ENCODE results near the gene EPS8L2.
"Not testable (repeated sequence)": the region's sequence is repeated elsewhere in the genome, so short reads cannot be mapped to it uniquely, and the experiment has no call there.

Gene EPS8L2

GRCh38 chr11:689625-690024 is 16.4 kb upstream of the EPS8L2 start:
- DNase-seq: no peak

- not testable (repeated sequence) for DNase-seq
Observed at GRCh38 chr11:690244-690643, 15.8 kb upstream of the EPS8L2 start.

GRCh38 chr11:690738-691633 is 15.0 kb upstream of the EPS8L2 start:
- peak in 3 of 56 donors; percentile 27 to 45 (median 27) for DNase-seq

- DNase-seq: no peak
Observed at GRCh38 chr11:691710-692590, 14.1 kb upstream of the EPS8L2 start.

GRCh38 chr11:692824-693414 is 13.1 kb upstream of the EPS8L2 start:
- no peak for DNase-seq

GRCh38 chr11:693415-693831 is 12.6 kb upstream of the EPS8L2 start:
- no peak for DNase-seq

DNA sequence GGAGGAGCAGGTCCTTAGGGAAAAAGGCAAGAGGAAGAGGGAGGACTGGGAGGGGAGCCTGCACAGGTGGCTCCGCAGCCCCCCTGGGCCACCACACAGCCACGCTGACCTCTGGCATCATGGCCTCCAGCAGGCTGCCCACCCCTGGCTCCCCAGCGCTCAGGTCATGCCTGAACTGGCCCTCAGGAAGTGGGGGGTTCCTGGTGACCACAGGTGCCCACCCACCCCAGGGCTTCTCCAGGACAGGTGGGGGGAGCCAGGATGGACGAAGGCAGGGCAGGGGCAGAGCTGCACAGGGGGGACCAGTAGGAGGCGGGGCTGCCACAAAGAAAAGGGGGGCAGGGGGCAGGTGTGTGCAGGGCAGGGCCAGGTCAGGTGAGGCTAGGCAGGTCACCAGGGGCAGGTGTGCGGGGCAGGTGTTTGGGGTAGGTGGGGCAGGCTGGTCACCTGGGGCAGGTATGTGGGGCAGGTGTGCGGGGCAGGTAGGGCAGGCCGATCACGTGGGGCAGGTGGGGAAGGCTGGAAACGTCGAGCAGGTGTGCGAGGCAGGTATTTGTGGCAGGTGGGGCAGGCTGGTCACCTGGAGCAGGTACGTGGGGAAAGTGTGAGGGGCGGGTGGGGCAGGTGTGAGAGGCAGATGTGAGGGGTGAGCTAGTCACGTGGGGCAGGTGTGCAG is 12.0 kb upstream of the EPS8L2 start:
- peak in 1 of 56 donors; percentile 22 for DNase-seq

- DNase-seq: peak in 55 of 56 donors; percentile 58 to 99 (median 94)
Observed at GRCh38 chr11:694563-695287, 11.3 kb upstream of the EPS8L2 start, which contains the start of gene DEAF1. Gene DEAF1 (minus strand): TSS chr11:695222. CDS start chr11:695047, 175 bp downstream.

GRCh38 chr11:695288-695537 is 10.8 kb upstream of the EPS8L2 start:
- DNase-seq: peak in 1 of 56 donors; percentile 100

GRCh38 chr11:695538-696248 is 10.3 kb upstream of the EPS8L2 start, which contains the start of gene TMEM80:
Gene TMEM80 (plus strand): TSS chr11:695816. CDS start chr11:695828, 12 bp downstream.
- DNase-seq: peak; percentile 22 to 100 (median 95)

DNA sequence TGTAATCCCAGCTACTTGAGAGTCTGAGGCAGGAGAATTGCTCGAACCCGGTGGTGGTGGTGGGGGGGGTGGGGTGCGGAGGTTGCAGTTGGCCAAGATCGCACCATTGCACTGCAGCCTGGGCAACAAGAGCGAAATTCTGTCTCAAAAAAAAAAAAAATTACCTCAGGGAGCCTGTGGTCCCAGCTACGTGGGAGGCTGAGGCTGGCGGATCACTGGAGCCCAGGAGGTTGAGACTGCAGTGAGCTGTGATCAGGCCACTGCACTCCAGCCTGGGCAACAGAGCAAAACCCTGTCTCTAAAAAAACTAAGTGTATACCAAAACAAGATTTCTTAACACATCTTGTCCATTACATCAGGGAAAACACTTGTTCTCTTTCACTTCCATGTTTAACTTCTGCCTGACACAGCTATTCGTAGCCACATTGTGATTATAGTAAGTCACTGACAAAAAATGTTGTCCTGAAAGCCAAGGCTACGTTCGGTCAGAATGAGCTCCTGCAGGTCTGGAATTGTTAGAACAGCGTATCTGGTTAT is 9.0 kb upstream of the EPS8L2 start:
- DNase-seq: no peak

- DNase-seq: no peak
Observed at GRCh38 chr11:697811-698311, 8.2 kb upstream of the EPS8L2 start.

- no peak for DNase-seq
Observed at GRCh38 chr11:698493-699115, 7.4 kb upstream of the EPS8L2 start.

DNA sequence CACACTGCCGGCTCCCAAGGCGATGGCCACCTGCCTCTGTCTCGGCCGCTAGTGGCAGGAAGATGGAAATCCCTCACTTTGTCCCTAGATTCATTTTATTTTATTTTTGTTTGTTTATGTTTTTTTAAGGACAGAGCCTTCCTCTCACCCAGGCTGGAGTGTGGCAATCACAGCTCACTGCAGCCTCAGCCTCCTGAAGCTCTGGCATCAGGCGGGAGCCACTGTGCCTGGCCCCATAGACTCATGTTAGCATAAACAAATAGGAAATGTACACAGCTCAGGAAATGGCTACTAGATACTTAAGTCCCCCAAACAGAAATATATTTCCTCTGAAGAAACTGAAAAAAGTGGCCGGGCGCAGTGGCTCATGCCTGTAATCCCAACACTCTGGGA is 6.9 kb upstream of the EPS8L2 start:
- no peak for DNase-seq

GRCh38 chr11:699753-700152 is 6.3 kb upstream of the EPS8L2 start:
- no peak for DNase-seq

- DNase-seq: no peak
Observed at GRCh38 chr11:701741-702461, 4.1 kb upstream of the EPS8L2 start.

DNA sequence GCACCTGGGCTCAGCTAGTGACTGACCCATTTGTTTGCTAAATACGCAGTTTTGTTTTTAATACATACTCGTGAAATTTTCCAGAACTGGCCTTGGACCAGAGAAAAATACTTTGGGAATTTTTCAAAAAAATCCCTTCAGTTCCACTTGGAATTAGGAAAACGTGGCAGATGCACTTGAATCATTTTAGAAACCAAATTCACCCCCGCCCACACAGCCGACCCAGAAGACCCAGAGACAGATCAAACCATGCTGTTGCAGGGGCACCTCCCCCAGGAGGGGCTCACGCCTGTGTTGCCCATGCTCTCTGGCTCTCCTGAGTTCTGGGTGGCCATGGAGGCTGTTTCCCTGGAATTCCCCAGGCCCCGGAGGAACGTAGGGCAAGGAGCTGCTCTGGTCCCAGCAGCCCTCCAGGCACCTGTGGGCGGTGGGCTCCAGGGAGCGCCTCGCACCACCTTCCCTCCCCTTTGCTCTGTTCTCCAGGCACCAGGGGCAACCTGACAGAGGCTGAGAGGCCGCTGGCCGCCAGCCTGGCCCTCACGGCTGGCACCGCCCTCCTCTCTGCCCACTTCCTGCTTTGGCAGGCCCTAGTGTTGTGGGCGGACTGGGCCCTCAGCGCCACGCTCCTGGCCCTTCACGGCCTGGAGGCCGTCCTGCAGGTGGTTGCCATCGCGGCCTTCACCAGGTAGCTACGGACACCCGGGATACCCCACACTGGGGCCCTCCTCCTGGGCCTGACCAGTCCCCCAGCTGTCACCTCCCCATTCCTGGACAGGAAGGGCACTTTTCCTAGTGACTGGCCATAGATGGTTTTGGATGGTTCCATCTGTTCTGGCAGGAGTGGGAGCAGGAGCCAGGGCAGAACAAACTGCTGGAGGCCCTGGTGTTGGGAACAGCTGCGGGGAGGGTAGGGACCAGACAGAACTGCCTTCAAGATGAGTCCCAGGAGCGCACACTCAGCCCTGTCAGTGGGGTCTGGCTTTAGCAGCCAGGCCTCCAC is 3.3 kb upstream of the EPS8L2 start:
- DNase-seq: peak in 1 of 56 donors; percentile 43
